GM23338 (cell line): ENCODE results near the gene ELF5. TPM values are rescaled to one million over a fixed set of nuclear protein-coding genes. Genes with fewer than 3 reads are reported as not detected.

Source experiments
- ATAC-seq: fragments of 200-7000 bp; cut with Tn5 transposase; 3 replicates; pipeline ENCODE4 v1.9.1; 2020
- DNase-seq: peaks from one replicate; pipeline ENCODE4 v3.0.0-alpha.2; 2015; ENCODE audit warnings: low spot score
- H2AFZ ChIP-seq: fragments of 200-600 bp; sonication (generic); 2 replicates; pipeline ENCODE4 v1.8.0; 2016; ENCODE audit warnings: antibody characterized with exemption, mild to moderate bottlenecking, moderate library complexity
- H3F3A ChIP-seq: fragments of 200-600 bp; sonication (generic); replicated peaks from 2 replicates; pipeline ENCODE4 v1.8.0; 2017; ENCODE audit warnings: antibody characterized with exemption, mixed run types, low read depth
- H3K27ac ChIP-seq: fragments of 200-600 bp; sonication (generic); 2 replicates; pipeline ENCODE4 v1.6.1; 2016; ENCODE audit warnings: low read depth
- H3K27me3 ChIP-seq: fragments of 200-600 bp; sonication (generic); 2 replicates; pipeline ENCODE4 v1.8.0; 2016; ENCODE audit warnings: mild to moderate bottlenecking, mixed run types, moderate library complexity; ENCODE audit not compliant: insufficient read depth
- H3K36me3 ChIP-seq: fragments of 200-600 bp; sonication (generic); 2 replicates; pipeline ENCODE4 v1.8.0; 2016; ENCODE audit warnings: mild to moderate bottlenecking; ENCODE audit not compliant: insufficient read depth
- H3K4me1 ChIP-seq: fragments of 200-600 bp; sonication (generic); 2 replicates; pipeline ENCODE4 v1.8.0; 2016; ENCODE audit warnings: mild to moderate bottlenecking, moderate library complexity; ENCODE audit not compliant: insufficient read depth
- H3K4me2 ChIP-seq: fragments of 200-600 bp; sonication (generic); 2 replicates; pipeline ENCODE4 v1.7.1; 2017; ENCODE audit warnings: mixed run types
- H3K4me3 ChIP-seq: fragments of 200-600 bp; sonication (generic); 2 replicates; pipeline ENCODE4 v1.6.1; 2016; ENCODE audit warnings: mixed run types
- H3K79me2 ChIP-seq: fragments of 200-600 bp; sonication (generic); replicated peaks from 2 replicates; pipeline ENCODE4 v1.8.0; 2017; ENCODE audit warnings: mild to moderate bottlenecking; ENCODE audit not compliant: insufficient read depth
- H3K9me2 ChIP-seq: fragments of 200-600 bp; sonication (generic); 2 replicates; pipeline ENCODE4 v1.8.0; 2017; ENCODE audit not compliant: insufficient read depth
- H4K20me1 ChIP-seq: fragments of 200-600 bp; sonication (generic); replicated peaks from 2 replicates; pipeline ENCODE4 v1.8.0; 2017; ENCODE audit warnings: mild to moderate bottlenecking; ENCODE audit not compliant: insufficient read depth
- H3K27ac Mint-ChIP-seq: 2 replicates; pipeline ENCODE4 v1.8.0; 2020; ENCODE audit warnings: inconsistent platforms, mild to moderate bottlenecking, moderate library complexity, mixed read lengths
- H3K27me3 Mint-ChIP-seq: 3 replicates; pipeline ENCODE4 v1.8.0; 2022; ENCODE audit warnings: low read depth, mild to moderate bottlenecking, moderate library complexity, mixed read lengths, inconsistent platforms; ENCODE audit not compliant: insufficient read depth, poor library complexity
- H3K36me3 Mint-ChIP-seq: 3 replicates; pipeline ENCODE4 v1.8.0; 2021; ENCODE audit warnings: low read depth, mild to moderate bottlenecking, inconsistent platforms, moderate library complexity, mixed read lengths
- H3K4me1 Mint-ChIP-seq: 3 replicates; pipeline ENCODE4 v1.8.0; 2020; ENCODE audit warnings: mild to moderate bottlenecking, inconsistent platforms, mixed read lengths
- H3K4me3 Mint-ChIP-seq: 3 replicates; pipeline ENCODE4 v1.8.0; 2021; ENCODE audit warnings: moderate library complexity, mild to moderate bottlenecking, inconsistent platforms, mixed read lengths
- H3K9me3 Mint-ChIP-seq: 3 replicates; pipeline ENCODE4 v1.8.0; 2020; ENCODE audit warnings: moderate library complexity, mild to moderate bottlenecking, inconsistent platforms, mixed read lengths
- CREB1 ChIP-seq: fragments of 250-450 bp; sonication (Bioruptor Pico); IDR thresholded peaks from 2 replicates; pipeline ENCODE4 v1.5.0; 2020; ENCODE audit warnings: low read depth, mild to moderate bottlenecking, moderate library complexity
- CTCF ChIP-seq, 2 experiments: fragments of 200-600 bp in 1 of 2; sonication (generic) in 1 of 2; conservative IDR thresholded peaks; 2 replicates each; pipeline versions ENCODE4 v1.5.1 to v1.6.1; 2016 to 2017; ENCODE audit warnings: antibody characterized with exemption in 2 of 2, low read depth in 2 of 2, mild to moderate bottlenecking in 2 of 2, moderate library complexity in 1 of 2
- ETS1 ChIP-seq: IDR thresholded peaks from 2 replicates; pipeline ENCODE4 v1.6.1; 2016; ENCODE audit warnings: antibody characterized with exemption
- EZH2 ChIP-seq: fragments of 200-600 bp; sonication (generic); IDR thresholded peaks from one replicate; pipeline ENCODE4 v1.8.0; 2017; ENCODE audit warnings: antibody characterized with exemption, mild to moderate bottlenecking, low read depth; ENCODE audit not compliant: unreplicated experiment
- EZH2phosphoT487 ChIP-seq: fragments of 200-600 bp; sonication (generic); IDR thresholded peaks from one replicate; pipeline ENCODE4 v1.8.1; 2018; ENCODE audit warnings: antibody characterized with exemption; ENCODE audit not compliant: unreplicated experiment
- JUNB ChIP-seq: IDR thresholded peaks from one replicate; pipeline ENCODE4 v1.6.1; 2016; ENCODE audit warnings: antibody characterized with exemption; ENCODE audit not compliant: unreplicated experiment
- NANOG ChIP-seq: IDR thresholded peaks from 2 replicates; pipeline ENCODE4 v1.6.1; 2016; ENCODE audit warnings: antibody characterized with exemption, borderline replicate concordance
- POLR2AphosphoS5 ChIP-seq: IDR thresholded peaks from 2 replicates; pipeline ENCODE4 v1.6.1; 2016; ENCODE audit warnings: antibody characterized with exemption, low read depth
- REST ChIP-seq: IDR thresholded peaks from one replicate; pipeline ENCODE4 v1.6.1; 2018; ENCODE audit warnings: antibody characterized with exemption; ENCODE audit not compliant: unreplicated experiment
- STAT1 ChIP-seq: IDR thresholded peaks from one replicate; pipeline ENCODE4 v1.6.1; 2016; ENCODE audit warnings: antibody characterized with exemption; ENCODE audit not compliant: unreplicated experiment
- ZNF114 ChIP-seq: fragments of 250-450 bp; sonication (Bioruptor Pico); IDR thresholded peaks from 2 replicates; pipeline ENCODE4 v1.5.0; 2020; ENCODE audit warnings: mild to moderate bottlenecking, moderate library complexity
- ZNF331 ChIP-seq: fragments of 250-450 bp; sonication (Bioruptor Pico); IDR thresholded peaks from 2 replicates; pipeline ENCODE4 v1.5.0; 2020; ENCODE audit warnings: low read depth, mild to moderate bottlenecking, moderate library complexity
- ZNF462 ChIP-seq: fragments of 250-450 bp; sonication (Bioruptor Pico); IDR thresholded peaks from 2 replicates; pipeline ENCODE4 v1.5.0; 2020; ENCODE audit warnings: mild to moderate bottlenecking, moderate library complexity
- polyA plus RNA-seq: library from polyadenylated mRNA; unstranded; fragments of >200 nt; fragmentation: Nextera tagmentation; extraction: Ambion mirVana; gene quantifications from 2 replicates; pipeline ENCODE4 v1.2.1, GENCODE V29; 2016
- total RNA-seq: library from RNA; depleted of rRNA; stranded (reverse); fragments of >200 nt; shearing (Covaris generic); gene quantifications from 2 replicates; pipeline ENCODE4 v1.2.3, GENCODE V29; 2014

ELF5 gene
- total and polyA plus RNA-seq, 2 experiments from 2014 or later = not detected

- Mint-ChIP-seq H3K27ac (no peak overlapping the region), H3K4me1 (no peaks in the 10 kb centered on the region; the same call in 2 of the 3 replicates), H3K36me3 (no peaks in the 10 kb centered on the region), H3K27me3 (peaks cover 6% of the 10 kb centered on the region), H3K4me3 (no peak overlapping the region), H3K9me3 (no peaks in the 10 kb centered on the region)
- Histone ChIP-seq H3K9me2 (no peaks in the 10 kb centered on the region), H3K36me3 (no peaks in the 10 kb centered on the region), H3K27me3 (no peaks in the 10 kb centered on the region), H3K4me1 (no peaks in the 10 kb centered on the region), H3F3A (no peaks in the 10 kb centered on the region), H2AFZ (no peak overlapping the region), H3K79me2 (no peaks in the 10 kb centered on the region), H3K27ac (no peak overlapping the region), H4K20me1 (no peaks in the 10 kb centered on the region), H3K4me3 (no peak overlapping the region), H3K4me2 (no peak overlapping the region)
- no peak for ATAC-seq
- no peak for DNase-seq
- TF ChIP-seq CTCF (conservative IDR thresholded peaks at IDR 0.05; ENCODE audit: low read depth in 2 of 2) (no peak), ETS1 (no peak), ZNF462 (CRISPR knock-in tag) (no peak), ZNF331 (CRISPR knock-in tag) (no peak), EZH2 (no peak), NANOG (no peak), JUNB (no peak), CREB1 (CRISPR knock-in tag) (no peak), STAT1 (no peak), REST (no peak), ZNF114 (CRISPR knock-in tag) (no peak), EZH2phosphoT487 (no peak), POLR2AphosphoS5 (no peak)
These were observed 20.1 kb downstream of the ELF5 start for GRCh38 chr11:34493468-34493867.
